Stomach (tissue), 4 donors: Measurements from ENCODE around the gene FBXO34.

Experiments used
- POLR2A ChIP-seq, 4 donors: fragments of 450-650 bp; IDR thresholded peaks; one replicate each; pipeline ENCODE4 v1.6.1; 2016; ENCODE audit warnings: antibody characterized with exemption in 4 of 4, control low read depth in 2 of 4, mild to moderate bottlenecking in 1 of 4, moderate library complexity in 1 of 4
- POLR2AphosphoS5 ChIP-seq, 3 donors: sonication (generic); formaldehyde crosslinking; IDR thresholded peaks; one replicate each; pipeline ENCODE4 v1.6.1; 2016; ENCODE audit warnings: antibody characterized with exemption in 3 of 3
- TF ChIP-seq, protein P1 (sequence below), 7 experiments: fragments of 450-650 bp in 4 of 7; fragments of 200-600 bp in 3 of 7; sonication (generic) in 3 of 7; IDR thresholded peaks; one replicate each; pipeline ENCODE4 v1.5.1; 2016 to 2019; ENCODE audit warnings: antibody characterized with exemption in 7 of 7, control low read depth in 2 of 7, mild to moderate bottlenecking in 1 of 7

DNA sequence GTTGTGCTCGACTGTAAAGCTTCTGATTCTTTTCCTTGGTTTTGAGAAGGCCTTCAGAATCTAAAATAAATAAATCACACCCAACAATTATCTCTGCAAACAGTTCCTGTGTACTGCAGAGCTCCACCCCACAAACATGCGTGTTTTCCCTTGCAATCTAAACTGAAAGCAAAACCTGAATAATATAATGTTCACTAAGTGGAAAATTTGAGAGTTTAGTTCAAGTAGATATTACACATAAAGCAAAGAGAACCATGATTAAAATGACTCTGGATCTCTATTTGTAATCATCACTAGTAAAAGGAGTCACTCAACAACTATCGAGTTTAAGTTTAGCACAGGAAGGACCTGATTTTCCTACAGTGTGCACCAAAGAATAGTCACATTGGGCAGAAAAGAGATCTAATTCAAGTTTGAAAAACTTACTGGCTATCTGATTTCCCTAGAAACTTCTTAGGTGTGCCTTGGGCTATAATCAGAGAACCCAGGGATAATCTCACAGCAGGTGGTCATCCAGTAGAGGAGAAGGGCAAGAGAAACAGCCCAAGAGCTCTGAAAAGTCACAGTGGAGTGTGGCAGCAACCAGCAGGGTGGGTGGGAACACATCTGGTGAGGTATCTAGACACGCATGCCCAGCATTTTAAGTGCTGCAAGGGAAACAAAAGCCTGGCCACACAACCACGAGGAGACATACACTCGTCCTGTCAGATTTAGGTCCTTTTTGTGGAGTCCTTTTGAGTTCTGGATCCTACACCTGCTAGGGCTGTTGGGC, 115.0 kb downstream of the FBXO34 start:
- TF ChIP-seq, protein P1, sequence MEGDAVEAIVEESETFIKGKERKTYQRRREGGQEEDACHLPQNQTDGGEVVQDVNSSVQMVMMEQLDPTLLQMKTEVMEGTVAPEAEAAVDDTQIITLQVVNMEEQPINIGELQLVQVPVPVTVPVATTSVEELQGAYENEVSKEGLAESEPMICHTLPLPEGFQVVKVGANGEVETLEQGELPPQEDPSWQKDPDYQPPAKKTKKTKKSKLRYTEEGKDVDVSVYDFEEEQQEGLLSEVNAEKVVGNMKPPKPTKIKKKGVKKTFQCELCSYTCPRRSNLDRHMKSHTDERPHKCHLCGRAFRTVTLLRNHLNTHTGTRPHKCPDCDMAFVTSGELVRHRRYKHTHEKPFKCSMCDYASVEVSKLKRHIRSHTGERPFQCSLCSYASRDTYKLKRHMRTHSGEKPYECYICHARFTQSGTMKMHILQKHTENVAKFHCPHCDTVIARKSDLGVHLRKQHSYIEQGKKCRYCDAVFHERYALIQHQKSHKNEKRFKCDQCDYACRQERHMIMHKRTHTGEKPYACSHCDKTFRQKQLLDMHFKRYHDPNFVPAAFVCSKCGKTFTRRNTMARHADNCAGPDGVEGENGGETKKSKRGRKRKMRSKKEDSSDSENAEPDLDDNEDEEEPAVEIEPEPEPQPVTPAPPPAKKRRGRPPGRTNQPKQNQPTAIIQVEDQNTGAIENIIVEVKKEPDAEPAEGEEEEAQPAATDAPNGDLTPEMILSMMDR (IDR thresholded peaks at IDR 0.05) = no peak
- TF ChIP-seq POLR2AphosphoS5 (IDR thresholded peaks at IDR 0.05) (no peak), POLR2A (IDR thresholded peaks at IDR 0.05) (no peak)
